Erythroblast (primary cell): ENCODE measurements around the gene C2CD2.

ENCODE experiments used
- DNase-seq, 2 experiments: peaks; one replicate each; lab custom pipeline; 2025; lab: John Stamatoyannopoulos, UW
- GATA1 ChIP-seq: IDR thresholded peaks from 2 replicates; pipeline ENCODE4 v1.6.1; 2011; ENCODE audit warnings: low read depth, mild to moderate bottlenecking, control low read depth, low read length, moderate library complexity
- POLR2A ChIP-seq: IDR thresholded peaks from 2 replicates; pipeline ENCODE4 v1.6.1; 2011; ENCODE audit warnings: mild to moderate bottlenecking, low read length

C2CD2 gene

DNA sequence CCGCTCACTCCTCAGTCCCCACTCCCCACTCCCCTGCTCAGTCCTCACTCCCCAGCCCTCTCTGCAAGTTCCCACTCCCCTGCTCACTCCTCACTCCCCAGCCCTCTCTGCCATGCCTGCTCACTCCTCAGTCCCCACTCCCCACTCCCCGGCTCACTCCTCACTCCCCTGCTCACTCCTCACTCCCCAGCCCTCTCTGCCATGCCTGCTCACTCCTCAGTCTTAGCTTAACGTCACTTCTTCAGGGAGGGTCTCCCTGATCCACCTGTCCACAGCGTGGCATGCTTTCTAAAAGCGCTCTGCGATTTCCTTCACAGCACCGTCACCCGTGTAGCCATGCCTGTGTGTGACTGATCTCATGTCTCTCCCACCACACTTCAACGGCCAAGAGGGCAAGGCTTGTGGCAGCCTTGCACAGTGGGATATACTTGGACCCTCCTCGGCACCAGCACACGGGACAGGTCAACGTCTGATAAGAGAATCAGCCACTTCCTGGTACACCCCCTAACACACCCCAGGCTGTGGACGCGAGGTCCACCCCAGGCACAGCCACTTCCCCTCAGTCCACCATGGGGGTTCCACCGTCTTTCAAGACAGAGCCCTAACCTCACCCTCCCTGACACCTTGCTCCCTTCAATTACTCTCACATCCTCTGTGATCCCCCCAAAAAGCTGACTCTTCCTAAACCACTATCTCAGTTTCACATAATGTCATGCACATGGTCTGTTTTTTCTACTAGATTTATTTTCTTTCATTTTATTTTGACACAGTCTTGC, 88.6 kb downstream of the C2CD2 start:
- TF ChIP-seq POLR2A, result no peak
- TF ChIP-seq GATA1, result no peak
- DNase-seq, result peak in 1 of 2 experiments; percentile 39

DNA sequence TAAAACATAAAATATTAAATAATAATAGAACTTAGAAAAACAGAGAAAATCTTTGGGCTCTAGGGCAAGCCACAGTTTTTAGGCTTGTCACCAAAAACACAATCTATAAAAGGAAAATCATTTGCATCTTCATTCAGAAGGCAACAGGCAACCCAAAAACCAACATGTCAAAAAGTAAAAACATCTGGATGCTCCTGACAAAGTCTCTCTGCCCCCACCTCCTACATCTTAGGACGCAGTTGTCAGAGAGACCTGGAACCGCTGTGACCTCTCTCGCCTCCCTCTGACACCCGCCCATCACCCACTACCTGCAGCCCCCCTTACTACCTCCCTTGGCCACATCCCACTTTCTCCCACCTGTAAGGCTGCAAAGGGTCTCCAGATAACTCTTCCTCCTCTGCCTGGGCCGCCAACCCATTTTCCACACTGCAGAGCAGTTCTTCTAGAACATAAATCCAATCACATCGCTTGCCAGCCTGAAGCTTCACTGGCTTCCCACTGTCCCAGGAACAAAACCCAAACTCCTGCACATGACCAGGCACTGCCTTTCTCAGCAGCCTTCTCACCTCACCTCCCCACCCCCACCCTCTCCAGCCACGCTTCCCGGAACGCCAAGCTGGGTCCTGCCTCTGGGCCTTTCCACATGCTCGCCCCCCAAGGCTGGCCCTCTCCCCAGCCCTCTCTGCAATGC, 89.4 kb downstream of the C2CD2 start:
- no peak for DNase-seq
- TF ChIP-seq GATA1 (no peak), POLR2A (no peak)

DNA sequence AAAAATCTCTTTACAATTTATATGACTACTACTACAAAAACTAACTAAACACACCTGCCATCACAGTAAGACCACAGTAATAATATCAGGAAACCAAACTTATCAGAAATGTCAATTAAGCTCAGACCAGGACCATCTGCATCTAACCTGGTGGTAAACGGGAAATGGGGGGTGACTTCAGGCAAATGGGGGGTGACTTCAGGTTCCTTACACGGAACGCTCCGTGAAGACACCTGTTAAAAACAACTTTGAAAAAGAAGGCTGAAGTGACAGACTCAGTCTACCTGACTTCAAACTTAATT, 90.4 kb downstream of the C2CD2 start:
- TF ChIP-seq POLR2A (no peak), GATA1 (no peak)
- no peak for DNase-seq

GRCh38 chr21:41861987-41862386, 91.8 kb downstream of the C2CD2 start:
- no peak for TF ChIP-seq POLR2A
- no peak for DNase-seq

GRCh38 chr21:41861255-41861654, 92.6 kb downstream of the C2CD2 start:
- TF ChIP-seq POLR2A, result no peak
- TF ChIP-seq GATA1, result no peak
- no peak for DNase-seq

- TF ChIP-seq POLR2A (no peak), GATA1 (no peak)
- DNase-seq, result no peak
Observed at GRCh38 chr21:41859297-41859980, 94.4 kb downstream of the C2CD2 start.

- no peak for DNase-seq
- TF ChIP-seq GATA1 (no peak), POLR2A (no peak)
Observed at GRCh38 chr21:41858466-41859296, 95.1 kb downstream of the C2CD2 start.

- TF ChIP-seq GATA1 (no peak), POLR2A (no peak)
- DNase-seq, result no peak
Observed at GRCh38 chr21:41857771-41858300, 96.0 kb downstream of the C2CD2 start.

DNA sequence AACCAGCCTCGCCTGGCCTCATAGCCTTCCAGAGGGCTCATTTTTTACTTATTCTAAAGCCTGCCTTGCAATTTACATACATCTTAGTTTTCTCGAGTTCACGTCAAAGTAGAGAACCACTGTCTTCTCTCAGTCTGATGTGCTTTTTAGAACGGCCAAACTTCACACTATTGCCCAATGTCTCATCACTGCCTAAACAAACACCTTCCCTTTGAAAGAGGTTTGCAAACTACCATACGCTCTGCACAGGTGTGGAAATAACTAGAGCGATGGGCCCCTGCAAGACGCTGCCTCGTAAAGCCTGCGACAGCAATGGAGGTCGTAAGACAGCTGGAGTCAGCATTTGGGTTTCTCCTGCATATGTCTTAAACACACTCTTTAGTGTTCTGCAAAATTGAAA, 97.2 kb downstream of the C2CD2 start:
- DNase-seq, result no peak
- TF ChIP-seq GATA1 (no peak), POLR2A (no peak)

- TF ChIP-seq GATA1, result no peak
- no peak for TF ChIP-seq POLR2A
- no peak for DNase-seq
Observed at GRCh38 chr21:41854426-41854995, 99.3 kb downstream of the C2CD2 start.

DNA sequence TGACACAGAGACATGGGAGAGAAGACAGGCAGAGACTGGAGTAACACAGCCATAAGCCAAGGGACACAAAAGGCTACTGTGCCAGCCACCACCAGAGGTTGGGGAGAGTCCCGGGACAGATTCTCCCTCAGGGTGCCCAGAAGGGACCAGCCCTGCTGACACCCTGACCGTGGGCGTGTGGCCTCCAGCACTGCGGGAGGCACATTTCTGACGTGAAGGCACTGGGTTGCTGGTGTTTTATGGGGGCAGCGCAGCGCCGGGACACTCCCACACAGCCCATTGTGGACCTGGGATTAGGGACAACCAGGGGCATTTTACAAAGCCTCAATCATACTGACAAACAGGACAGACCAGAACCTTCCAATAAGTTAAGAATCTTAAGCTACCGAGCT, 100.9 kb downstream of the C2CD2 start:
- no peak for DNase-seq
- TF ChIP-seq GATA1 (no peak), POLR2A (no peak)

DNA sequence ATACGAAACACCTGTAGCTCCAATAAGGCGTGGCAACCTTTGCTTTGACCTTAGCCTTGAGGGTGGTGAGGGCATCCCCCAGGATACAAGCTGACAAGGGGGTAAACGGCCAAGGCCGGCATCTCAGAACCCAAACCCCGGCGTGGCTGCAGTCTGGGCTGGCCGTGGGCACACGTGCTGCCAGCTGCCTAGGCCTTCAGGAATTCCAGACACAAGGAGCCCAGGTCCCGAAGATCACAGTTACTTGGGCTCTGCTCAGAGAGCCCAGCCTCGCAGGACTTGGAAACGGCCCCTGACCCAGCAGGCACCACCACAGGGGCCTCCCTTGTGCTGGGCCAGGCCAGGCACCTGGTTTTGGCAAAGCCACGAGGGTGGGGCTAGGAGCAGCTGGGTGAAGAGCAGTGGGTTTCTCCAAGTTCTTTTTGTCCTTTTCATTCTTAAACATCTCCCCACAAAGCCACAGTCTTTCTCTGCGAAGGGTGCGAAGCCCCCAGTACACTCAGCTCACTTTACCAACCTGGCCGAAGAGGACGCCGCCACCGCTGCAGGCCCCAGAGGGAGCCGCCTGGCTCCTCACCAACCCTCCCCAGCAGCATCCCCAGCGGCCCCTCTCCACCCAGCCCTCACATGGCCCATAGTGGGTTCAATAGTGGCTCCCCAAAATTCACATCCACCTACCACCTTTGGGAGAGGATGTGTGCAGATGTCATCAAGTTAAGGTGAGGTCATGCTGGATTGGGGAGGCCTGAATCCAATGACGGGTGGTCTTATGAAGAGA, 101.5 kb downstream of the C2CD2 start:
- TF ChIP-seq GATA1 (no peak), POLR2A (no peak)
- DNase-seq, result no peak
